Coronary artery (tissue), 2 donors: ENCODE data around the gene CDH13.

Experiments used
- DNase-seq: peaks from one replicate; pipeline ENCODE4 v3.0.0-alpha.2; 2017; ENCODE audit warnings: low spot score
- H3K27ac ChIP-seq, 2 donors: fragments of 200-600 bp; sonication (generic); one replicate each; pipeline ENCODE4 v1.5.1; 2016 to 2019
- H3K4me3 ChIP-seq: fragments of 200-600 bp; sonication (generic); 2 replicates; pipeline ENCODE4 v1.5.1; 2016; ENCODE audit warnings: mild to moderate bottlenecking, moderate library complexity
- TF ChIP-seq, protein P1 (sequence below): fragments of 200-600 bp; sonication (generic); IDR thresholded peaks from one replicate; pipeline ENCODE4 v1.5.1; 2019; ENCODE audit warnings: antibody characterized with exemption

CDH13 gene

DNA sequence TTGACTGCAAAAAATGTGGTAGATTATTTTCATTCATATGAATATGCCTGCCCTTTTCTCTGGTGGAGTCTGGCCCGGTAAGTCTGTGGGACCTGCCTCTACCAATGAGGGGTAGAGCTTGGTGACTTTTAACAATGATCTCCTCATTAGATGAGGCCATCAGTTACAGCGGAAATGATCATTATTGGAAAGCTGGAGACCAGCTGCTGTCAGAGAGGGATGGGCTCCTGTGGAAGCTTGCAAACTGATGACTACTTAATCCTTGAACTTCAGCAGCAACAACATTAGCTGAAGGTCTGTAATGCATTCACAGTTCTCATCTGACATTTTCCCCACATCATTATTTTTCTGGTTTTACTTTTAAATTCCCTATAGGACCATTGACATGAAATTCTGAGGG is 194.1 kb downstream of the CDH13 start:
- Histone ChIP-seq H3K4me3 (no peak overlapping the region), H3K27ac (no peak overlapping the region)
- TF ChIP-seq, protein P1, sequence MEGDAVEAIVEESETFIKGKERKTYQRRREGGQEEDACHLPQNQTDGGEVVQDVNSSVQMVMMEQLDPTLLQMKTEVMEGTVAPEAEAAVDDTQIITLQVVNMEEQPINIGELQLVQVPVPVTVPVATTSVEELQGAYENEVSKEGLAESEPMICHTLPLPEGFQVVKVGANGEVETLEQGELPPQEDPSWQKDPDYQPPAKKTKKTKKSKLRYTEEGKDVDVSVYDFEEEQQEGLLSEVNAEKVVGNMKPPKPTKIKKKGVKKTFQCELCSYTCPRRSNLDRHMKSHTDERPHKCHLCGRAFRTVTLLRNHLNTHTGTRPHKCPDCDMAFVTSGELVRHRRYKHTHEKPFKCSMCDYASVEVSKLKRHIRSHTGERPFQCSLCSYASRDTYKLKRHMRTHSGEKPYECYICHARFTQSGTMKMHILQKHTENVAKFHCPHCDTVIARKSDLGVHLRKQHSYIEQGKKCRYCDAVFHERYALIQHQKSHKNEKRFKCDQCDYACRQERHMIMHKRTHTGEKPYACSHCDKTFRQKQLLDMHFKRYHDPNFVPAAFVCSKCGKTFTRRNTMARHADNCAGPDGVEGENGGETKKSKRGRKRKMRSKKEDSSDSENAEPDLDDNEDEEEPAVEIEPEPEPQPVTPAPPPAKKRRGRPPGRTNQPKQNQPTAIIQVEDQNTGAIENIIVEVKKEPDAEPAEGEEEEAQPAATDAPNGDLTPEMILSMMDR, result no peak
- DNase-seq, result no peak

DNA sequence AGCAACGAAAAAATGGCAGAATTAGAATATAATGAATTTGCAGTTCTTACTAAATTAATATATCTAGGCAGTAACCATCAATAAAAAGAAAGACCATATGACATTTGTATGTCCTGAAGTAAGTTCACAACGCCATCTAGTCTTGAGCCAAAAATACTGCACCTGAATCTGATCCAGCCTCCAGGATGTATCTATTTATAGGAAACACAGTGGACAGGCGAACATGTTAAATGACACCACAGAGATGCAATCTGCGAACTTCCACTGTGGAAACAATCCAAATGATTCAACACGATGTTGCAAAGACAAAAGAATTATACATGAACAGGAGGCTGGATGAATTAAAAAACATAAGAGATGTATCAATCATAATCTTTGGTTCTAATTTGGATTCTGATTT is 197.6 kb downstream of the CDH13 start:
- DNase-seq, result no peak
- H3K27ac ChIP-seq, result no peak overlapping the region
- TF ChIP-seq, protein P1, result no peak
- H3K4me3 ChIP-seq, result no peak overlapping the region

DNA sequence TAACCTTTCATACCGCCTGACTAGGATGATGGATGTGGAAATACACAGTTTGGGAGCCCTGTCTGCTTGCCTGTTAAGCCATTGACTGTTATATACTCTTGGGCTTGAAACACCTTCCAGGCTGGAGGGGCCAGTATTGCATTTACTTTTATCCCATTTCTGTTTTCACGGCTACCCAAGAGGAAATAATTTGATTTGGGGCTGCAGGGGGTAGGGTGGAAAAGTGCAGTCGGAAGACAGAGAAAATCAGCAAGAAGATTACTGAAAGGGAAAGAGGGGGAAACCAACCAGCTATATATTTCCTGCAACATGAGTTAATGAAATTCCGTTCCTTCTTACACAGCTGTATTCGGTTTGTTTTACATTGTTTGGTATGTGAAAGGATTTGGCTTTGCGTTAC is 202.5 kb downstream of the CDH13 start:
- DNase-seq, result no peak
- TF ChIP-seq, protein P1, result no peak
- no peak overlapping the region for H3K4me3 ChIP-seq
- no peak overlapping the region for H3K27ac ChIP-seq

DNA sequence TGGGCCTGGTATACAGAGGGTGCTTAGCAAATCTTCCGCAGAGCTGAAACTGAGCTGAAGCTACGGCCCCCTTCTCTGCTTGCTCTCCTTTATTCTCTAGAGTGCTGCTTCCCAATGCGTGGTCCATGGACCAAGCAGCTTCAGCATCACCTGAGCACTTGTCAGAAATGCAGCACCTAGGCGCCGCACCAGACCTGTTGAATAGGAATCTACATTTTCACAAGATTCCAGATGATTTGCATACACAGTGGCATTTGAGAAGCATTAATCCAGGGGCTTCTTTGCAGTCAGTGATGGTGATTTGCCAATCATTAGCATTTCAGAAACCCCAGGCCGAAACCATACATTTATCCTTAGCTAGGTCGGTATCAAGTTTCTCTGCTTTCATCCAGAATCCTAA is 204.2 kb downstream of the CDH13 start:
- no peak overlapping the region for H3K4me3 ChIP-seq
- no peak for DNase-seq
- H3K27ac ChIP-seq, result no peak overlapping the region
- TF ChIP-seq, protein P1, result no peak

DNA sequence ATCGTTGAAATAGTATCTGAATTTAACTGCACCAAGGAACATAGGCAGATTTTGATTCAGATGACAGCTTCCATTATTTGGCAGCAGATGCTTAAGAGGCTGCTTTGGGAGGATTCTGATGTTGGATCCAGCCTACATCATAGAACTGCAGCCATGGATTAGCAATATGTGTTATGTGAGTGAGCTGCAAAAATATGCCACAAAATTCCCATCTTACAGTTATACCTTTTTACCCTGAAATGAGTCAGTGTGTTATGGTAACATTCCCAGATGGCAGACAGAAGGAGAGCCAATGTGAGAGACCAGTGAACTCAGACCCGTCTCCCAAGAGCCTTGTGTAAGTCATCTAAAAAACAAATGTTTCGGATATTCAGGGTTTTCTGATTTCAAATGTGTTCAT is 206.1 kb downstream of the CDH13 start:
- no peak overlapping the region for H3K4me3 ChIP-seq
- no peak for DNase-seq
- H3K27ac ChIP-seq, result no peak overlapping the region
- TF ChIP-seq, protein P1, result no peak

DNA sequence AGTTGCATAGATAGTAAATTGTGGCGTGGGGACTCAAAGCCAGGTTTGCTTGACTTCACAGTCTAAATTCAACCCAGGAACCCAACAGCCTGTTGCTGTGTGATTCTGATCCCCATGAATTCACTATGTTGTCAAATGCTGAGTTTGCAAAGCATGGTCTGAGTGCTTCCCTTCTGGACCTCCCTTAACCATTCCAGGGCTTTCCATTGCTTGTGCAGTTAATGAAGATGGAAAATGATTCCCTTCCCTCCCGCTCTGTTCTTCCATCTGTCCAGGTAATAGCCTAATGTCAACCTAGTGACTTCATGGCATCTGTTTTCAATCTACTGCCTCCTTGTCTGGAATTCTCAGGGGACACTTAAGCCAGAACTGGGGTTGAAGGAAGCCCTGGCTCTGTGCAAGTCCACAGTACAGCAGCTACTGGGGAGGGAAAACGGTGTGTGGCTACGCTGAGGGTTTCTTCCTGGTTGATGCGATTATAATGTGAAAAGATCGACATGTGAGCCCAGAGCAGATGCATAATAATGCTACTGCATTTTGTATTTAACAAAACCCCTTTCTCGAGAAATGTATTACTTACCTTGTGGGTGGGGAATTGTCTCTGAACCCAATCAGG is 206.7 kb downstream of the CDH13 start:
- TF ChIP-seq, protein P1, result no peak
- no peak overlapping the region for H3K4me3 ChIP-seq
- no peak for DNase-seq
- H3K27ac ChIP-seq, result no peak overlapping the region

DNA sequence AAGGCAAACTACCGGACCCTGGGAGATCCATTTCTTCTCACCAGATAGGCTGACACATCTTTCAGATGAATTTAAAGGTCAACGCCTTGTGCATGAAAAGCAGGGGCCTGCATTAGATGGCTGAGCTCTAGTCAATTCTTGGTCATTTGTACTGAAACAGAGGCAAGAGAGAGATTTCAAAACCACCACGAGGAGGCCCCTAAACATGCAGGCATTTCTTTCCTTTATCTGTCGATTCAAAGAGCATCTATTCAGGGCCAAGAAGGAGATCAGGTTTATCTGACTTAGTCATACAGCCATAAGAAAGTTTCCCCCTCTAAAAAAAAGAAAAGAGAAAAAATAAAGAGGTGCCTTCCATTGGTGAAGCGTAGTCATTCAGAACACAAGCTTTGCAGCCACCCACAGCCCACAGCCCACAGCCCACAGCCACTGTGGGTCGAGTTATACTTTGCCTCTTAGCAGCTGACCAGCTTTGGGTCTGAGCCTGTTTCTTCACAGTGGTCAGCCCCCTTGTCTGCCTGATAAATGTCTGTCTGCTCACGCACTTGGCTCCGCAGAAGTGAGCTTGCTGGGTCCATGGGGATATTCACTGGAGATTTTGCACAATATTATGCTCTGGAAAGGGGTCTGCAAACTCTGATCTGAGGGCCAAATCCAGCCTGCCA is 207.5 kb downstream of the CDH13 start:
- Histone ChIP-seq H3K27ac (no peak overlapping the region), H3K4me3 (no peak overlapping the region)
- TF ChIP-seq, protein P1, result no peak
- no peak for DNase-seq
